Retina (tissue), 1 donor: ENCODE measurements around the gene CXCL8.
"Not testable (repeated sequence)": the region's sequence is repeated elsewhere in the genome, so short reads cannot be mapped to it uniquely, and the experiment has no call there.

Source experiments
- DNase-seq: peaks from one replicate; pipeline ENCODE4 v3.0.0-alpha.2; 2016

The CXCL8 gene

DNA sequence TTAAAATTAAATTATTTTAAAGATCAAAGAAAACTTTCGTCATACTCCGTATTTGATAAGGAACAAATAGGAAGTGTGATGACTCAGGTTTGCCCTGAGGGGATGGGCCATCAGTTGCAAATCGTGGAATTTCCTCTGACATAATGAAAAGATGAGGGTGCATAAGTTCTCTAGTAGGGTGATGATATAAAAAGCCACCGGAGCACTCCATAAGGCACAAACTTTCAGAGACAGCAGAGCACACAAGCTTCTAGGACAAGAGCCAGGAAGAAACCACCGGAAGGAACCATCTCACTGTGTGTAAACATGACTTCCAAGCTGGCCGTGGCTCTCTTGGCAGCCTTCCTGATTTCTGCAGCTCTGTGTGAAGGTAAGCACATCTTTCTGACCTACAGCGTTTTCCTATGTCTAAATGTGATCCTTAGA, at the start of gene CXCL8:
TSS of gene CXCL8 (plus strand) at position 217 of the 426 bp plus-strand sequence. CDS start at position 307, 90 bp downstream.
- no peak for DNase-seq

GRCh38 chr4:73691201-73691600, 49.2 kb upstream of the CXCL8 start:
- DNase-seq = not testable (repeated sequence)

- no peak for DNase-seq
Measured at GRCh38 chr4:73691759-73692158, 48.6 kb upstream of the CXCL8 start.

DNA sequence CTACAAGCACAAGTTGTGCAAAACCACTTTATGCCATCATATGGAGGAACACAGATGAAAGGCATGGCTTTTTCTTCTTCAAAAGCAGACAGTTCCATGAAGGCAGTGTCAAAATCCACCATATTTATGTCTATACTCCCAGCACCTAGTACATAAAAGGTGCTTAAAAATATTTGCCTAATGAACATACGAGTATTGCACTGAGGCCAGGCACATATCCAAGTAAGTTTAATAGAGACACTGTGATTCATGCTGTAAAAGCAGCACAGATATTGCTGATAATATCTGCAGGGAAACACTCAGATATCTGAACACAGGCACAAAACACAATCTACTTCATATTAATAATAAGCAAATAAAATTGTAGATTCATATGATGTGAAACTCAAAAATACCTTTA, 48.1 kb upstream of the CXCL8 start:
- no peak for DNase-seq

DNA sequence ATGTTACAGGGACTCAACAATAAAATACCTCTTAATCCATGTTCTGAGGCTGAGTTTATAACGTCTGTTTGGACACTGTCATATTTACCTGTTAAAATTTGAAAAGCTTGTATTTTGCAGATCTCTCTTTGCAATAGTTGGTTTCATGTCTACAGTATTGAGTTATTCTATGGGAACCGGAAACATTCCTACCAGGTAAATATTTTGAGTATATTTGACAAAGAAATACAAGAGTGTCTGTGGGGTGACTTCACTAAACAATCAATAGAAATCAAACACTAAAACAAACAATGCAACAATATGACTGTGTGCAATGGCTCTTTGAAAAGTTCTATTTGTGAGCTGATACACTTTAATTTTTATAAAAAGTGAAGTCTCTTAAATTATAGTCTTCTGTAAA, 47.7 kb upstream of the CXCL8 start:
- no peak for DNase-seq

GRCh38 chr4:73693811-73694210, 46.6 kb upstream of the CXCL8 start:
- DNase-seq = no peak

- DNase-seq = peak; percentile 41
Measured at GRCh38 chr4:73698217-73698616, 42.2 kb upstream of the CXCL8 start.

GRCh38 chr4:73701116-73701515, 39.3 kb upstream of the CXCL8 start:
- no peak for DNase-seq

DNA sequence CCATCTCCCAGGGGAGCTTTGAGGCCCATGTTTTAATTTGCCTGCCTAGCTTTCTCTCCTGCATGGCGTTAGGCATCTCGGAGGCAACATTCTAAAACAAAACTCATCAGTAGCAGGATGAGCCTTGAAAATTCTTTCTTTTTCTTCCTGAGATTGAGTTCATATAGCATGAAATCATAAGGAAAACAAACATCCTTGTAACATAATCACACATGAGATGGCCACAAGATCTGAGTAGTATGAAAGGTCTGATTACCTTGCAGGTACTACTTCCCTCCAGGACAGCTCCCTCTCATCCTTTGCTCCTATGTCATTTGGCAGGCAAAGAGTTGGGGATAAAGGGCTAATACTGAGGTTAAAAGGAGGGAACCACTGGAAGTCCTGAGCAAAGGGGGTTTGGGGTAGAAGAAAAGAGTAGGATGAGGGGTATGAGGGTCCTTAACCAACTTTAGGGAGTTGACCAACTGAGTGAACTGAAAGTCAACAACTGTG, 37.5 kb upstream of the CXCL8 start:
- DNase-seq = no peak

DNA sequence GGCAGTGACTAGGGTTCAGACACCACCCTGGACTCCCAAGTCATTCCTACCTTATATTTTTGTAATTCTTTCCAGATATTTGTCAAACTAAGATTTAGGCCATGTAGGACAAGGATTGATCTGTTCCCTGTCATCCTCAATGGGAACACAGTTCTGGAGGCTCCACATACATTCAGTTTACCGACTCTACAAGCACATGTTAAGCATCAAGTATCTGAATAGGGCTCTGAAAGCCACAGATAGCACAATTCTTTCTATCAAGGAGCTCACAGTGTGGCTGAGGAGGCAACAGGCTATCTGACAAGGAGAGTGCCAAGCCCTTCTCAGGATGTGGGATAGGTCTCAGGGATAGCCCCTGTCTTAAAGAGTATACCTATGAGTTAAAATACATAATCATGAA, 37.0 kb upstream of the CXCL8 start:
- no peak for DNase-seq

DNA sequence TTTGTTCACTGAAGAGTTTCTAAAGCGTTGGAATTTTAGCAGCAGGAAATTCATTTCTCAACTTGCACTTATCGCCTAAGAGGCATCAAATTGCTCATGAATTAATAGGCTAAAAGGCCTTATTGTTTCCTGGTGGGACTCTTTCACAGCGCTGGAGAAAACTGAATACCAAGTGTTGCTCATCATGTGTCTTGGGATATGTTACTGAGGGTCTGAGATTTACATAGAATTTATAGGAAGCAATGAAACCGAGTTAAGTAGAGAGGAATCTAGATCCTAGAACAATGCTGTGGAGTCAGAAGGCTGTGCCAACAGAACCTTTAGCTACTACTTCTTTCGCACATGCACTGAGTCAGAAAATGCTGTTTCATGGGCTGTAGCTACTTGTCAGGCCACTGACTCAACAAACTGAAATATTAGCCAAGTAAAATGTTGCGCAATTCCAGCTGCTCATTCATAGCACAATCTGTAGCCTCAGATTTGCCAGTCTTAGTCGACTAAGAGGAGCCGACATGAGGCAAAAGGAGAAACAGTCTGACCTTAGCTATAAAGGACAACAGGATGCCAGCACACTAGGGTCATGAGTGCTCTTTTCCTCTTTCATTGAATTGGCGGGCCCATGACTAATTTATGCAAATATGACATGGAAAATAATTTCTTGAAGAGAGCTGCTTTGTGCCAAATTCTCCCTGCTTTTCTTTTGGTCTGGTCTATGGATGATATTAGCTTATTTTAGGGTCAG, 35.9 kb upstream of the CXCL8 start:
- DNase-seq = no peak

- no peak for DNase-seq
Measured at GRCh38 chr4:73705056-73705432, 35.3 kb upstream of the CXCL8 start.

GRCh38 chr4:73705721-73706120, 34.6 kb upstream of the CXCL8 start:
- DNase-seq = no peak

DNA sequence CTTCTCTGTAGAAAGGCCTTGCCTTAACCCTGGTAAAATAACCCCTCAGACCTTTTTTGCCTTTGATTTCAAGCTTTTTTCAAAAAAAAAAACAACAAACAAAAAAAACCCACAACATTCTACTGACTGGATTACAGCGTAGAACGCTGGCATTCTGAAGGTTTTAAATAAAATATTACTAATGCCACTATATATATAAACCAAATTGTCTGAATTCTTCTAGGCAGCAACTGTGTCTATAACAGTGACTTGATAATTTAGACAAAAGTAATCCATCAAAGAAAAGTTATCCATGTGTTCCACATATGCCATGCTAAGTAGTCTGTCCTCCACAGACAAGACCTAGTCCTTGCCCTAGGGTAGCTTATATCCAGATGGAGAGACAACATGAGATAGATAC, 33.6 kb upstream of the CXCL8 start:
- DNase-seq = no peak

DNA sequence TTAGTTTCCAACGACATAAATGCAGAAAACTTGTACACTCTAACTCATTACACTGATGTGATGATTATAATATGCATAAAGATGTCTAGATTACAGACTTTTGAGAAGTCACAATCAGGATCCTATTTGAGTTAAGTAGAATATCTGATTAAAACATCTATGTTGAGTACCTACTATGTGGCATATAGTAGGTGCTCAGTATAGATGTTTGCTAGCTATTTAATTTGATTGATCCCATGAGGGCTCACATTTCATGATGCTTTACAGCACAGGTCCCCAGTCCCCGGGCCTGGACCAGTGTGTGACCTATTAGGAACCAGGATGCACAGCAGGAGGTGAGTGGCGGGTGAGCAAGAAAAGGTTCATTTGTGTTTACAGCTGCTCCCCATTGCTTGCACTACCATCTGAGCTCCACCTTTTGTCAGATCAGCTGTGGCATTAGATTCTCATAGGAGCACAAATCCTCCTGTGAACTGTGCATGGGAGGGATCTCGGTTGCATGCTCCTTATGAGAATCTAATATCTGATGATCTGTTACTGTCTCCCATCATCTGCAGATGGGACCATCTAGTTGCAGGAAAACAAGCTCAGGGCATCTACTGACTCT, 33.0 kb upstream of the CXCL8 start:
- DNase-seq = no peak

GRCh38 chr4:73707918-73708577, 32.3 kb upstream of the CXCL8 start:
- no peak for DNase-seq

GRCh38 chr4:73709451-73710033, 30.8 kb upstream of the CXCL8 start:
- no peak for DNase-seq

DNA sequence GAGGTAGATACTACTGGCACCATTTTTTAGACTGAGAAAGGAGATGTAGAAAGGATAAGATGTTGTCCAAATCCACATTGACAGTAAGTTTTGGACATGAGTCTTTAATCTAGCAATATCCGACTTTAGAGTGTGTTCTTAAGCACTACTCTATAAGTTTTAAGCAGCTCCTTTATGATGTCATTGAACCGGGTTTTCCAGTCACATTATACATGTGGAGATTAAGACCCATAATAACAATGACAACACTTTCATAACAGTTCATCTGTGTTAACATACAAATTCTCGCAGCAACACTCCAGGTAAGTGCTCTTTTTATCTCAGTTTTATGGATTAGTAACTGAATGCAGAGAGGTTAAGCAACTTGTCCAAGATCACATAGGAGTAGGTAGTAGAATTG, 30.3 kb upstream of the CXCL8 start:
- no peak for DNase-seq

DNA sequence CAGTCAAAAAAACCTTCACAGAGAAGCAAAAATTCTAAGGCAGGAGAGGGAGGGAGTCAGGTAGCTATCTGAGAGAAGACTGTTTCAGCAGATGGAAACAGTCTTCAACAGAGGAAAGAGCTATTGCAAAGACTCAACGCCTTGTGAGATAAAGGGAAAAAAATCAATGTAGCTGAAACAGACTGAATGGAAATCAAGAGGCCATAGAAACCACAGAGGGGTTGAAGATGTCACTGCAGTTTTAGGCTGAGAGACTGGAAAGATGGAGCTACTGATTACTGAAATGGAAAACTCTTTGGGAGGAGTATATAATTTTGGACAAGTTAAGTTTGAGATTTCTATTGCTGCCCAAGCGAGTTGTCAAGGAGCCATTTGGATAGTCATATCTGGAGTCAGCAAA, 28.4 kb upstream of the CXCL8 start:
- DNase-seq = no peak

- no peak for DNase-seq
Measured at GRCh38 chr4:73713650-73714049, 26.7 kb upstream of the CXCL8 start.

- DNase-seq = no peak
Measured at GRCh38 chr4:73714647-73715046, 25.7 kb upstream of the CXCL8 start.

DNA sequence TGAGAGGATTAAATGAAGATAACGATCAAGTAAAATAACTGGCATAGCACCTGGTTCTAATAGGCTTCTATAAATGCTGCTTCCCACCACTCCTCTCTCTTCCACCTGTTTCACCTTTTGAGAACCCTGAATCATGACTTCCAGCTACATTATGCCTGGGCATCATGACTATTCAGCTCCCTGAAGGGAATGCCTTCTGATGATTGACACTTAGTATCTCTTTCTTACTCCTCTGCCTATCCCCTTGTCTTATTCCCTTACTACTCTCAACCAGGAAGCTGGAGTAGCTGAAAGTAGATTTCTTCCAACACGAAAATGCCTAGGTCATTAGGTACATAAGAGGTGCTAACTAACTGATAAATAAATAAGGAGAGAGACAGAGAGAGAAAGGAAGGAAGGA, 24.7 kb upstream of the CXCL8 start:
- no peak for DNase-seq
